COLO668 (cell line): ENCODE measurements around the gene HES7.
A peak's percentile ranks its signal among the peaks of the same experiment; 100 is the strongest.

ENCODE experiments used
- DNase-seq: peaks from one replicate; lab custom pipeline; 2025; ENCODE audit not compliant: unreplicated experiment; lab: John Stamatoyannopoulos, UW

Gene HES7

DNA sequence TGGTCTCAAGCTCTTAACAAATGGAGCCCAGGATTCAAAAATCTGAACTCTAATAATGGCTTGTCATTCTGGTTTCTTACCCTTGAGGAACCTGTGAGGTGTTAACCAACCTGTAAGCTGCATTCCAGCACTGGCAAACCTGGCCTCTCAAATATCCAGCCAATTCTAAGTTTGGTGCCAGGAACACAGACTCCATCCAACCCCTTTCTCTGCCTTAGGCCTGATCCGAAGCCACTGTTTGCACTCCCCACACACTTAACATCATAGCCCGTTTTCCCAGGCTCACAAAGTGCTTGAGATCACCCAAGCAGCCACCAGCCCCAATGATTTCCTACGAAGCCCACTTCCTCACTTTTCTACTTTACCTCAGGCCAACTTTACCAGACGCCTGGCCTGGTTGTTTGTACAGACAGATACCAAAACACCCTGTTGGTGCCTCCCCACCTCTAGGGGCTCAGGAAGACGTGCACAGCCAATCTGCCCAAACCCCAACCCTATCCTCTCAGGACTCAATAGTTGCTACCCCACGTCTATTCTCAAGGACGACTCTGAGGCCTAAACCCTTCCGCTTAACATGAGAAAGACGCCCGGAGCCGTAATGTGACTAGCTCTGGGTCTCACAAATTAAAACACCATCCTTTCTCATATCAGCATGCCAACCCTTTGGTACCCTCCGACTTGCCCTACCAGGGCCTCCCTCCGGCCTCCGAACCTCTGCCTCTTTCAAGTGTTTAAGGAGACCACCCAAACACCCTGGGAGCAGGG, 31.5 kb upstream of the HES7 start:
- DNase-seq = no peak

DNA sequence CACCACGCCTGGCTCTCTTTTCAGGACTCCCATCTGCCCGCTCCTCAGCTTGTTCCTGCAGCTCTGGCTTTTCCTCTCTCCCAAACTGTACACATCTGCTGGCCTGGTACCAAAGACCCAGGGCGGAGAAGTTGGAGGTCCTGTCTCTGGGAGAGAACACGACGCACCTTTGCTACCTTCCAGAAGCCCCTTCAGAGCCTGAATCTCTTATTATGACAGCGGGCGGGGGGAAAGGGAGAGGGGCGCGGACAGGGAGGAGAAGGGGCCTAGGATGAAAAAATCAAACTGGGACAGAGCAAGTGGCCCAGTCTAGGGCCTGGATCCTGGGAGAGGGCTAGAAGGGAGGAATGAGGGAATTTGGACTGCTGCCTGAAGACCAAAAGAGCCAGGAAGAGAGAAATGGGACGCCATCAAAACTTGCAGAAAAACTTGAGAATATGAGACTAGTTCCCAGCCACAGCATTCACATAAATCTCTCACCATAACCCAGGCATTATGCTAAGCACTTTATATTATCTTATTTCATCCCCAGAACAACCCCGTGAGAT, 30.8 kb upstream of the HES7 start:
- no peak for DNase-seq

DNA sequence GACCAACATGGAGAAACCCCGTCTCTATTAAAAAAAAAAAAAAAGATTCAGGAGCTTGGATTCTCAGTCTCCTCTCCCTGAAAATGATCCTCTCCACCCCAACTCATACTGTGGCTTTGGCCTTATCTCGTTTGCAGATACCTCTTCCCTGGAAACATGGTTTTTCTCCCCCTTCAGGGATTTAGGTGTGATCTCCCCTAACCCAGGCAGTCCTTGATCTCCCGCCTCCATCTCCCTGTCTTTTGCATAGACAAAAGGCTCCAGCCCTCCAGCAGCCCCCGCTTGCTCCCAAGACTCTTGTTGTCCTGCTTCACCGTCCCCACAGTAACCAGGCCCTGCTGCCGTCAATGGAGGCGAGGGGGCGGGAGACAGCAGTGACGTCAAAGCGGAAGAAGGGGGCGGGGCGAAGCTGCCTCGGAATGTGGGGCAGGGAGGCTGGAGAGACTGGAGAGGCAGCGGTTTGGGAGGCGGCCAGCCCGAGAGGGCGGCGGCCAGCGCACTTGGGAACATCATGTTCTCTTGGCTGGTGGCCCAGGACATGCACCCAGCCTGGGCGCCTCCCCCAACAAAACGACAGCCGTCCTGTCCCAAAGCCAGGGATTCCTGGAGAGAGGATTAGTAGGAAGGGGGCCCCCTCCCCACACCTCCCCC, 30.2 kb upstream of the HES7 start:
- DNase-seq = peak; percentile 35

DNA sequence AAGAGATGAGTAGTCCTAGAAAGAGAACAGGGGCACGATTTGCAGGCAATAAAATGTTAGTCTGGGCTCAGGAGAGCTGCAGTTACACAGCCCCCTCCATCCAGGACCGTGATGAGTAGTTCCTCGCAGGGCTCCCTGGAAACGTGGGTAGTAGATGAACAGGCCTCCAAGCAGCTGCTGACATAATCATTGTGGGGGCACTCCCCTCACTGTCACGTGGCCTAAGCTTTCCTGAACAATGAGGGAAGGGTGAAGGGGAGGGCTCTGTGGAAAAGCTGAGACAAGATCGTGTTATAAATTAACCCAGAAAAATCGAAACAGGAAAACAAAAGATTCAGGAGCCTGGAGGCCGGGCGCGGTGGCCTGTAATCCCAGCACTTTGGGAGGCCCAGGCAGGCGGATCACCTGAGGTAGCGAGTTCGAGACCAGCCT, 29.6 kb upstream of the HES7 start:
- peak; percentile 79 for DNase-seq

DNA sequence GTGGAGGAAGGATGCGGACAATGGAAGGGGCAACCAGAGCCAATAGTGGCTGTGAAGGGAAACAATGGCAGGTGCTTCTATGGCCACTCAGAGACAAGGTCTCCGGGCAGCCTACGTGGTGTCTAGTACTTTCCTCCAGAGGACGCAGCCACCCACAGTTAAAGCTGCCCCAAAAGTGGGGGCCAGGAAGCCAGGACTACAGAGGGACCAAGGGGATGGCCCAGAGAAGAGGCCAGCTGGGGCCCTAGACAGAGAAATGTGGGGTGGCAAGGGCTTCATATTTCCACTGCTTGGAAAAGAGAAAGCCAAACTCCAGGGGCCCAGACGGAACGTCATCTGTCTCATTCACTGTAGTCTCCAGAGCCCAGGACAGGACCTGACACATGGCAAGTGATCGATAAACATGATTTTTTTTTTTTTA, 29.1 kb upstream of the HES7 start:
- DNase-seq = peak; percentile 27

DNA sequence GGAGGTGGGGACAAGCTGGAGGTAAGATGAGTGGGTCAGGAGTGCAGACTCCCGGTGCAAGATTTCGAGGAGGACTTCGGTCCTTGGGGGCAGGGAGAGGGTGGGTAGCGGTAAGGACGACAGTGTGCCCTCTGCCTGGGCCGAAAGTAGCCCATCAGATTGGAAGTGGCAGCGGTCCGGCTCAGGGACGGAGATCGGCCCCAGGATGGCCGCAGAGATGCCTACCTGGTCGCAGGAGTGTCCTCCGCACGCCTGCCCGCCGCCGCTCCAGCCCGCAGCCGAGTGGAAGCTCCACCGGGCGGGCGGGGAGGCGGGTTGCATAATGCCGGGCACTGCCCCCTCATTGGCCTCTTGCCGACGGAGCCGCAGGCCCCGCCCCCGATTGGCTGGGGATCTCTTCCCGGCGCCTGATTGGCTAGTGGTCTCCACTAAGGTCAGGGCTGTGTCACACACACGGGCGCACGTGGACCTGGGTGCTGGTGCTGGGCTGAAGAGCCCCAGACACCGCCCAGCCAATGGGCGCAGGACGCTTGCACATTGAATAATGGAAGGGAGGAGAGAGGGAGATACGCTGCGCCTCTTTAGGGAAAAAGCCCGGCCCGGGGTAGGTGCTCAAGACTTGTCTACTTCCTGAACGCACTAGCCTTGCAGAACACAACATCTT, 28.3 kb upstream of the HES7 start, which contains the start of gene PER1:
Gene PER1, minus strand, starts transcription at position 293 of the 664 bp plus-strand sequence. CDS start 1,698 bp downstream, outside the sequence.
- DNase-seq = peak; percentile 94

DNA sequence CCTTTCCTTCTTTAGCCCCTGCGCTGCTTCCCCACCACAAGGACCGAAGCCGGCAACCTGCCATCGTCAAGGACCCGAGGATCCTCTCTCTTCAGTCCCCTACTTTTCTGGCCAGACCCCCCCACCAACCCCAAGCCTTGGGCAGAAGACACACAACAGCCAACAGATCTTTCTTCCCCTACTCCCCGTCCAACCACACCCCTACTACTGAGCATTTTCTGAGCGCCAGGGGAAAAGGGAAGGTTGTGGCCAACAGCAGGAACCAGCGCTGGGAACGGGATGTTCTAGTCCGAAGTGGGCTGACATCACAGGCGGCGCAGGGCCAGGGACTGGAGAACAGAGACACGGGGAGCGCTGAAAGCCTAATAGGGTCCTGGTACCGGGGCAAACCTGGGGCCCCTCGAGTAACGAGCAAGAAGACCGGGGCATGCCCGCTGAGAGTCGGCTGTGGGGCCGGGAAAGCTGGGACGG, 27.8 kb upstream of the HES7 start:
- DNase-seq = peak; percentile 31

DNA sequence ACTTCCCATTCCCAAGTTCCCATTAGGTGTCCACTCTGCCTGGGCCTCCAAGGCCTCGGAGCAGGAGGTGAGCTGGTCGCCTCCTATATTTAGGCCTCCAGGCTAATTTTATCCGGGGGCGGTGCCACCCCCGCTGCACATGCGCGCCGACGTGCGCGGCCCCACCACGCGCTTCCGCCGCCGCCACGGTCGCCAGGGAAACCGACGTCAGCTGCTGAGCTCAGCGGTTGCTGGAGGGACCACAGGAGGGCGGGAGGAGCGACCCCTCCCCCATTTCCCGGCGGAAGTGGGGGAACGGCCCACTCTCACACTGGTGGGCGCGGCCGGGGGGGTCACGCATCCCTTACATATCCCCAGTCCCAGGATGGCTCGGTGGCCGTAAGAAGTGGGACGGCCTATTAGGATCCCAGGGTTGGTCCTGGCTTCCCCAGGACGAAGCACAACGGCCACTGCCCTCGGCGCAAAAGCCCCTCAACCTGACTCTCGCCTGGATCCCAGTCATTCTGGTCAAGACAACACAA, 27.3 kb upstream of the HES7 start:
- peak; percentile 79 for DNase-seq

DNA sequence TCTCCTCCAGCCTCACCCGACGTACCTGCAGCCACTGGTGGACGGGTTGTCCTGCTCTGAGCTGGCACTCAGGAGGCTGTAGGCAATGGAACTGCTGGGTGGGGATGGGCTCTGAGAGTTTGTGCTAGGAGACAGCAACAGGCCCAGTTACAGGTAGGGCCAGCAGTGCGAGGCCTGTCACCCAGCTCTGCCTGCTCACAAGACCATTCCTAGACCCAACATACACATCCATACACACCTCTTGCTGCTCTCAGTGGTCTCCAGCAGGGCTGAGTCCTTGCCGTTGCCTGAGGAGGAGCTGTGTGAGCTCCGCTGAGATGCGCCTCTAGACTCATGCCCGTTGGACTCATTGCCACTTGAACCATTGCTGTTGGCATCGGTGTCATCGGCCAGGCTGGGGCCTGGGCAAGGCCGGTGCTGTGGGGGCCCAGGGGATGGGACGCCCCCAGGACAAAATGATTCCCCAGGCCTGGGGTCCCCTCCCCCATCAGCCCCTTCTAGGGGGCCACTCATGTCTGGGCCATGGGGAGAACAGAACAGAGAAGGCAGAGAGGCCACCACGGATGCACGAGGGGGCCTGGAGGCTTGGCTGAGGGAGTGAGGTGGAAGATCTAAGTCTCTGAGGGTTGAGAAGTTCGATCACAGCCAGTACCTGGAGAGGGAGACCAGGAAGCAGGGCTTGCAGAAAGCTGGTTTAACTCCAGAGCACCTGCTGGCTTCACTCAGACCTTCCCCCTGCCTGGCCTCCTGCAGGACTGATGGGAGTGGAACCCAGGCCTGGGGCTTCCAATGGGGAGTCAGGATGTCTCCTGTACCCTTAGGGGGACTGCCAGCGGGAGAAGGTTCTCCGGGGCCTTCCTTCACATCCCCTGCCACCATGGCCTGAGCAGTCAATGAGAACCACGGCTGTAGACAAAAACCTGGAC, 26.6 kb upstream of the HES7 start:
- DNase-seq = no peak

DNA sequence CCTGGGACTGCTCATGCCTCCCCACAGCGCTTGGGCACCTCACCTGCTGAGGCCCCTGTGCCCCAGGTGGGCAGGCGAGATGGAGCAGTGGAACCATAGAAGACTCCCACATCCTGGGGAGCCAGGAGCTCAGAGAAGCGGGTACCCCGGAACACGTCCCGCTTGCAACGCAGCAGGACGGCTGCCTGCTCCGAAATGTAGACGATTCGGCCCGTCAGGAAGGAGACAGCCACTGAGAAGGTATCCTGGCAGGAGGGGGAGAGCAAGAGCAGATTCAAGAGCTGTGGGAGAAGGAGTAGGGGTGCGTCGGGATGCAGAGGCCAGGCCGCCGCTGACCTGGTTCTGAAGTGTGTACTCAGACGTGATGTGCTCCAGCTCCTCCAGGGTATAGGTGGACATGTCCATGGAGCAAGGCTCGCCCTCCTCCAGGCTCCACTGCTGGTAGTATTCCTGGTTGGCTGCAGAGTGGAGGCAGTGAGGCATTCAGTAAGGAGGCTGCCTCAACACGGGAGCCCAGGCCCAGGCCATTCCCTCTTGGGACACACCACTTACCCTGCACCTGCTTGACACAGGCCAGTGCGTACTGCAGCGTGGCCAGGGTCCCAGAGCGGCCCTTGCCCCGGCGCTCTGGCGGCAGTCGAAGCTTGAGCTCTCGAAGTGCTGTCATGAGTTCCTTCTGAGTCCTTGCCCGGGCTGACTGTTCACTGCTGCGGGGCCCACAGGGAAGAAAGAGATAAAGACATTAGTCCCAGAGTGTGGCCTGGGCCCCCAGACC, 25.7 kb upstream of the HES7 start:
- no peak for DNase-seq

DNA sequence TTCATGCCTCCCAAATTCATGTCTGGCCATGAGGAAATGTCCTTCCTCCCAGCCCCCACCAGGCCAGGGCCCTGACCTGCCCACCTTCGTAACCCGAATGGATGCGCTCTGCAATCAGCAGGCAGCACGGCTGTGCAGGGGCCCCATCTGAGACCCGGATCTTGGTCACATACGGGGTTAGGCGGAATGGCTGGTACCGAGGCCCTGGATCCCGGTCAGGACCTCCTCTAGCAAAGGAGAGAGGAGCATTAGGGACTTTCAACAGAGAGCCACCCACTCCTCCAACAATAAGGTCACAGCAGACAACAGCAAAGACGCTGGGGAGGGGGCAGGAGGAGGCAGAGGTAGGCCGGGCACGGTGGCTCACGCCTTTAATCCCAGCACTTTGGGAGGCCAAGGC, 24.7 kb upstream of the HES7 start:
- DNase-seq = no peak

DNA sequence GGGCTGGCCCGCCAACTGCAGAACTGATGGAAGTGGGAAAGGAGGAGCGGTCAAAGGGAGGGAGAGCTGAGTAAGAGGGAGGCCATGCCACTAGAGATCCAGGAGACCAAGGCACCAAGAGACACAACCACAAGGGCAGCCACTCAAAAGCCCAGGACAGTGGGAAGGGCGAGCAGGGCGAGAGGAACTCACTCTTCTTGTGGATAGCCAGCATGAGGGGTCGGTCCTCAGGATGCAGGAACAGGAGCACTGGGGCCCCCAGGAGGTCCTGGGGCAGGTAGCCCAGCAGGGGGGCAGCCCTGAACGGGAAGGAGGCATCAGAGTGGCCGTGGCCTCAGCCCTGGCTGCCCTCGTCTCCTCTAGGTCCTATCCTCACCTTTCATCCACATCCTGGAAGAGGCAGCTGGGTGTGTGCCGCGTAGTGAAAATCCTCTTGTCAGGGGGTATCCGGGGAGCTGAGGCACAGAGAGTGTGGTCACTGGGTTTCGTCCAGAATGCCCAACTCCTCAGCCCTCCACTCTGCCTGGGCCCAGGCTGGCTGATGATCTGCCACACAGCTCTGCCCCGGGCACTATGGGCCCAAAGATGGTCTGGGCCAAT, 24.0 kb upstream of the HES7 start:
- no peak for DNase-seq

DNA sequence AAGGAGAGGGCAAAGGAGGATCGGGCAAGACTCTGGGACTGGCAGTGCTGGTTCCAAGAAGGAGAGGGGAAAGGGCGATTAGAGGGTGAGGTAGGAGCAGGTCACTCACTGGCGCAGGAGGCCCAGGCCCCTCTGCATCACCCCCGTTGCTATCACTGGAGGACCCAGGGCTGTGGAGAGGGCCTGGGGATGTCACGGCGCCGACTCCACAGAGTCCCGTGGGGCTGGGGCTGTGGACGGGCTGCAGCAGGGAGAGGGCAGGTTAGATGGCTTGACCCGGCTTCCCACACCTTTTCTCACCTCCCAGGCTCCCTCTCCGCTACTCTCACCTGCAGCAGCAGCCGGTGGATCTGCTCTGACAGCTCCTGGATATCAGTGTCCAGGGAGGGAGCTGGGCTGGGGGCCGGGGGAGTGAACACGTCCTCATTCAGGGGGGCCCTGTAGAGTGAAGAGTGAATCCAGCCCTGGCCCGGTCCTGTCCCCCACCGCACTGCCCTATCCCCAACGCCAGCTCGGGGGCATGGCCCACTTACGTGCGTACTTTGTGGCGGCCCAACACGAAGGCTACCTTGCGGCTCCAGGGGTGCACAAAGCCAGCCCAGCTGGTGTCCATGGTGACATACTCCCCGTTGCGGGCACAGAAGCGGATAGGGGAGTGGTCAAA, 23.4 kb upstream of the HES7 start:
- no peak for DNase-seq

DNA sequence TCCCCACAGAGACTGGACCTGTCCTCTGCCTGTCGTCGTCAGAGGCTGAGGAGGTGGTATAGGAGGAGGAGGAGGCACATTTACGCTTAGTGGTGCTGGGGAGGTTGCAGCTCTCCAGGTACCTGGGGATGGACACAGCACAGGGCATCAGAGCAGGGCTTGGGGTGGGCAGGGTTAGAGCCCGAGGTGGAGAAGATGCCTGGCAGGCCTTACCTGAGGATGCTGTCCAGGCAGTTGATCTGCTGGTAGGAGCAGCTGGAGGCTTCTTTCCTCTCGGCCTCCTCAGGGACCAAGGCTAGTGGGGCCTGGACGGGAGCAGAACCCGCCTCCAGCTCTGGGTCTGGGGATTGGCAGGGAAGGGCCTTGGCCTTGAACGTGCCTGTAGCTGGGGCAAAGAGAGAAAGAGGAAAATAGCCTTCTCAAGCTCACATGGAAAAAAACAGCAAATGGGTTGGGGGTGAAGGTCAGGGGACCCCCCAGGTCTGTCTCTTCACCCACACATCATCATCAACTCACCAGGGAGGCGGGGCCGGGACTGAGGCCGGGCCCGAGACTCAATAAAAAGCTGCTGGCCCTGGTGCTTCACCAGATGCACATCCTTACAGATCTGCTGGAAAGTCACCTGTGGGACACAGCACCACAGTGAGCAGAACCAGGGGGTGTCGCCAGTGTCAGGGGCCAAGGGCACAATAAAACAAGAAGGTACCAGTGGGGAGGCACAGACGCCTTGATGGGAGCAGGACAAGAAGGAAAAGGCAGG, 22.7 kb upstream of the HES7 start:
- DNase-seq = no peak

DNA sequence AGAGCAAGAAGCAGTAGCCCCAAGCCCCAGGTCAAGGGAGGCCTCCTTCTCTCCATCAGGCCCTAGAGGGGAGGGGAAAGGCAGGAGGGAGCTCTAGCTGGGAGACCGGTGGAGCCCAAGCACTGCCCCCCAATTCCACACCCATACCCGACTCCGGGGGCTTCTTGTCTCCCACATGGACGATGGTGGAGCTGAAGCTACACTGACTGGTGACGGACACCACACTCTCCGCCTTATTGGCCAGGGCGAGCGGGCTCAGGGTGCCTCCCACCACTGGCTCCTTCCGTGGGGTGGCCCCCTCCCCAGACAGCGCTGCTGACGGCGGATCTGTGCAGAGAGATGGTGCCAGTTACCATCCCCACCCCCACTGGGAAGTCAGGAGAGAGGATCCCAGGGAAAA, 21.9 kb upstream of the HES7 start:
- DNase-seq = no peak

DNA sequence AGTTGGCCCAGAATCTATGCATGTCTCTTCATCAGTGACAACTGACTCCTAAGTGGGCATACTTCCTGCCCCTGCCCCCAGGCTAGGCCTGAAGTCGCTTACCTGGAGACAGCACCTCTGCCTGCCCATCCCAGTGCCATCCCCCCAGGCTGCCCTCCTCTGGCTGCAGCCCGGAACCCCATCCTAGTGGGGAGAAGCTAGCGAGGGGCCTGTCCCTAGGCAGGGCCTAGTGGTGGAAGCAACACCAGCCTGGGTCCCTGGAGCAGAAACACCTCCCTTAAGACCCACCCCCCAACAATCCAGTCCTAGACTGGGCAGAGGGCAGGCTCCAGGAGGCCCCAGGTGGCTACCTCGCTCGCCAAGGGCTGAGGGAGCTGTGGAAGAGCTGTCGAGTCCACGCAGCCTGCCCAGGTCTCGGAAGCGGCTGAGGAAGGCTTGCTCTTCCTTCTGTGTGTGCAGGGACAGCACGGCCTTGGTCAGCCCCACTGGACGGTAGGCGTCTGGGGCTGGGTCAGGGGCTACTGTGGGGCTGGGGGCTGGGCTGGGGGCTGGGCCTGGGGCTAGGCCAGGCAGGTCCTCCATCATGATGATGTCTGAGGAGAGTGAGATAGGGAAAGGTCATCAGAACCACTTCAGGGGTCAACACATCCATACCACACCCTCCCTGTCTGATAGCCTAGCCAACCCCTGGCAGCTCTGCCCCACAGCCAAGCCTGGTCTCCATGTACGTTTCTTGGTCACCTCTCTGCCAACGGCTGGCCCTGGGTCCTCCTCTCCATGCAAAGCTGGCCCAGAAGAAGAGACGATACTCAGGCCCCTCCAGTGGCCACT, 20.7 kb upstream of the HES7 start:
- no peak for DNase-seq
